ENCODE data around the gene EIF3A. TPM values are rescaled to one million over a fixed set of nuclear protein-coding genes. Genes with fewer than 3 reads are reported as not detected.
"Not testable (repeated sequence)": the region's sequence is repeated elsewhere in the genome, so short reads cannot be mapped to it uniquely, and the experiment has no call there.

The EIF3A gene
- total RNA-seq, 1 donor from 2014 or later, result 94.7 TPM

GRCh38 chr10:119103903-119104653 is 23.5 kb upstream of the EIF3A start, which contains the start of gene DENND10:
TSS of gene DENND10 (plus strand) at chr10:119104113. CDS start at chr10:119104143, 30 bp downstream.
- H3K4me1 ChIP-seq, result peaks cover 8% of the 10 kb centered on the region
- peak; percentile 87 for DNase-seq
- H3K36me3 ChIP-seq, result peaks cover 14% of the 10 kb centered on the region
- H3K9me3 ChIP-seq, result no peaks in the 10 kb centered on the region
- intact Hi-C loops (cut with DNase I), result no loop called here
- peak within 1 kb of the TSS; percentile 75 for H3K4me3 ChIP-seq
- ATAC-seq, result peak; percentile 97
- H3K27me3 ChIP-seq (ENCODE audit: low read depth), result no peaks in the 10 kb centered on the region
- peak; percentile 7 for TF ChIP-seq CTCF (IDR thresholded peaks at IDR 0.05)
- H3K27ac ChIP-seq, result peak within 1 kb of the TSS; percentile 67

DNA sequence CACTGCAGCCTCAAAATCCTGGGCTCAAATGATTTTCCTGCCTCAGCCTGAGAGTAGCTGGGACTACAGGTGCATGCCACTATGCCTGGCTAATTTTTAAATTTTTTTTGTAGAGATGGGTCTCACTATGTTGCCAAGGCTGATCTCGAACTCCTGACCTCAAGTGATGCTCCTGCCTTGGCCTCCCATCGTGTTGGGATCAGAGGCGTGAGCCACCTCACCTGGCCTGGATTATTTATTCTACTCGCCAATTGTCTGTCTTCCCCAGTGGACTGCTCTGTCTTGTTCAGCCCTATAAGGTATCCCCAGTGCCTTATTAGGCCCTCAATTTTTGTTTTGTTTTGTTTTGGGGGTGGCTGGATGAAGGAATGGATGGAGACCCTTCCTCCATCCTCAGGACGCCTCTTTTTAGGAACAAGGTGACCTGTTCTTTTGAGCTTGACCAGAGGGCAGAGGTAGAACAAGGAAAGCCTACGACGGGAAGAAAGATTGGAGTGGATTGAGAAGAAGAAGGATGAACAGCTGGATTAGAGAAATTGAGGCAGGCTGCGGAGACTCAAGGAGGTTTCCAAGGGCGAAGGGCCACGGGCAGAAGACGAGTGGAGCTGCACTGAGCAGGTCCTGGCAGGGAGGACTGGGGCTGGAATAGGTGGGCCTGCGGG is 22.8 kb upstream of the EIF3A start:
- peaks cover 7% of the 10 kb centered on the region for H3K36me3 ChIP-seq
- no peak overlapping the region for H3K4me3 ChIP-seq
- peaks cover 8% of the 10 kb centered on the region for H3K4me1 ChIP-seq
- H3K27me3 ChIP-seq (ENCODE audit: low read depth), result no peaks in the 10 kb centered on the region
- H3K9me3 ChIP-seq, result no peaks in the 10 kb centered on the region
- DNase-seq (no peak), ATAC-seq (no peak)
- no peak overlapping the region for H3K27ac ChIP-seq
- intact Hi-C loops (cut with DNase I), result no loop called here
- TF ChIP-seq CTCF (IDR thresholded peaks at IDR 0.05), result no peak

DNA sequence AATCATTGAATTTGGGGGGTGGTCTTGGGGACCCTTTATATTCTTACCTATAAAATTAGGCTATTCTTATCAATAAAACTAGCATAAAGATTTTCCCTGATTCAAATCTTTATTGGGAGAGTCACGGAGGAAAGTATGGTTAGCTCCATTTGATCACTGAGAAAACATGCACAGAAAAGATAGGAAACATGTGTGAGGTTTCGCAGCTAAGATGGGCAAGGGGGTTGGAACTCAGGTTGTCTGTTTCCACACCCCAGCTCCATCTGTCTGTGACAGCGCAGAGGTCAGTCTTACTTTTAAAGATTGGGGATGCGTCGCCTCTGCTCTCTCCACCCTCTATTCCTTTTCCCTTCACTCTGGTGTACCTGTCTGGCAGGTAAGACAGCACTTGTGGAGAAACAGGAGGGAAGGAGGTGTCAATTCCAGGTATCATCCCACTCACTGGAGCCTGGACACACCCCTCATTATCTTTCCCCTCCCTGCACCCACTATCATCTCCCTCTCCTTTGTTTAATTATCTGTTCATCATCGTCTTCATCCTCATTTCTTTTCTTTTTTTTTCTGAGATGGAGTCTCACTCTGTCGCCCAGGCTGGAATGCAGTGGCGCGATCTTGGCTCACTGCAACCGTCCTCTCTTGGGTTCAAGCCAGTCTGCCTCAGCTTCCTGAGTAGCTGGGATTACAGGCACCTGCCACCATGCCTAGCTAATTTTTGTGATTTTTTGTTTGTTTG is 20.9 kb upstream of the EIF3A start:
- Histone ChIP-seq H3K36me3 (no peaks in the 10 kb centered on the region), H3K27me3 (ENCODE audit: low read depth) (no peaks in the 10 kb centered on the region), H3K27ac (no peak overlapping the region), H3K4me3 (no peak overlapping the region), H3K9me3 (no peaks in the 10 kb centered on the region), H3K4me1 (peaks cover 8% of the 10 kb centered on the region)
- intact Hi-C loops (cut with DNase I), result no loop called here
- DNase-seq (no peak), ATAC-seq (no peak)
- TF ChIP-seq CTCF (IDR thresholded peaks at IDR 0.05), result no peak

DNA sequence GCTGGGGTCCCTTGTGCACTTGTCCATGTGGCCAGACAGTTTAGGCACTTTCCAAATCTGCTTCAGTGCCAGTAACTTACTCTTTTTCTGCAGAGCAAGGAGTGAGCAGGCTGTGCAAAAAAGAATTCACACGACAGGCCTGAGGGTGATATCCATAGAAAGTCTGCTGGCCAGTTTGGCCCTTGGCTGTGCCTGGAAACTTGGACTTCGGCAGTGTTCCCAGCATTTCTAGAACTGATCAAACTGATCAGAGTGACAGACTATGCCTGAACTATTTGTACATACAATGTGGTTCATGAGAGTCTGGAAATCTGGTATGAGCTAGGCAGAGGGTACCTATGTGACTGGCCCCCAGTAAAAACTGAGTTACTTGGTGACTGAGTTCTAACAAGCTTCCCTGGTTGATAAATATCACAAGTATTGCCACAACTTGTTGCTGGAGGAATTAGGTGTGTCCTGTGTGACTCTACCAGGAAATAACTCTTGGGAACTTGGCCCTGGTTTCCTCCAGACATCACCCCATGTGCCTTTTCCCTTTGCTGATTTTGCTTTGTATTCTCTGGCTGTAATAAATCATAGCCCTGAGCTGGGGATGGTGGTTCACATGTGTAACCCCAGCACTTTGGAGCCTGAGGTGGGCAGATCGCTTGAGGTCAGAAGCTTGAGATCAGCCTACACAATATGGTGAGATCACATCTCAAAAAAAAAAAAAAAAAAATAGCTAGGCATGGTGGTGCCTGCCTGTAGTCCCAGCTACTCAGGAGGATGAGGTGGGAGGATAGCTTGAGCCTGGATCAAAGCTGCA is 20.0 kb upstream of the EIF3A start:
- Histone ChIP-seq H3K27me3 (ENCODE audit: low read depth) (no peaks in the 10 kb centered on the region), H3K27ac (peak overlapping the region; percentile 47), H3K36me3 (no peaks in the 10 kb centered on the region), H3K9me3 (no peaks in the 10 kb centered on the region), H3K4me1 (peaks cover 8% of the 10 kb centered on the region), H3K4me3 (no peak overlapping the region)
- DNase-seq (no peak), ATAC-seq (no peak)
- TF ChIP-seq CTCF (IDR thresholded peaks at IDR 0.05), result no peak
- intact Hi-C loops (cut with DNase I), result no loop called here

GRCh38 chr10:119098576-119098975 is 18.0 kb upstream of the EIF3A start:
- no peak for TF ChIP-seq CTCF (IDR thresholded peaks at IDR 0.05)
- Histone ChIP-seq H3K27me3 (ENCODE audit: low read depth) (no peaks in the 10 kb centered on the region), H3K4me3 (no peak overlapping the region), H3K9me3 (no peaks in the 10 kb centered on the region), H3K36me3 (no peaks in the 10 kb centered on the region), H3K4me1 (no peaks in the 10 kb centered on the region), H3K27ac (no peak overlapping the region)
- no peak for ATAC-seq
- DNase-seq, result no peak
- intact Hi-C loops (cut with DNase I), result no loop called here

DNA sequence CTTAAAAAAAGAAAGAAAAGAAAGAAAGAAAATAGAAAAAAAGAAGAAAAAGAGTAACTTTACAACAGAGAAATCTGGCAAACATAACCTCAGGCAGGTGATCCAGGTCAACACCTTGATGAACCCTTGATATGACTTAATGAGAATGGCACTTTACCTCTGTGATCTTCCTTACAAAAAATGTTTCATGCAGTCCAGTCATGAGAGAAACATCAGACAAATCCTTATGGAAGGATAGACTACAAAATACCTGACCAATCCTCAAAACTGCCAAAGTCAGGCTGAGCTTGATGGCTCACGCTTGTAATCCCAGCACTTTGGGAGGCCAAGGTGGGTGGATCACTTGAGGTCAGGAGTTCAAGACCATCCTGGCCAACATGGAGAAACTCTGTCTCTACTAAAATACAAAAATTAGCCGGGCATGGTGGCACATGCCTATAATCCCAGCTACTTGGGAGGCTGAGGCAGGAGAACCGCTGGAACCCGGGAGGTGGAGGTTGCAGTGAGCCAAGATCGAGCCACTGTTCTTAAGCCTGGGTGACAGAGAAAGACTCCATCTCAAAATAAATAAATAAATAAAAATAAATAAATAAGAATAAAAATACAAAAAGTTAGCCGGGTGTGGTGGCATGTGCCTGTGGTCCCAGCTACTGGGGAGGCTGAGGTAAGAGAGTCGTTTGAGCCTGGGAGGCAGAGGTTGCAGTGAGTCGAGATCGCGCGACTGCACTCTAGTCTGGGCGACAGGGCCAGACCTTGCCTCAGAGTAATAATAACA is 16.2 kb upstream of the EIF3A start:
- intact Hi-C loops (cut with DNase I); H3K4me1 ChIP-seq; H3K4me3 ChIP-seq; H3K27ac ChIP-seq; H3K9me3 ChIP-seq; DNase-seq; H3K36me3 ChIP-seq; ATAC-seq; H3K27me3 ChIP-seq (ENCODE audit: low read depth): not testable (repeated sequence)
